Mesothelial cell of epicardium (in vitro differentiated cells): ENCODE results near the gene TCERG1L. TPM values are rescaled to one million over a fixed set of nuclear protein-coding genes. Genes with fewer than 3 reads are reported as not detected.
"Not testable (repeated sequence)": the region's sequence is repeated elsewhere in the genome, so short reads cannot be mapped to it uniquely, and the experiment has no call there.

Source experiments
- DNase-seq, 2 experiments: peaks; one replicate each; pipeline ENCODE4 v3.0.0; 2021; ENCODE audit warnings: low spot score in 2 of 2; ENCODE audit not compliant: unreplicated experiment in 2 of 2
- H3K27ac Mint-ChIP-seq: 2 replicates; pipeline ENCODE4 v1.8.0; 2021; ENCODE audit warnings: mixed read lengths
- H3K27me3 Mint-ChIP-seq: 2 replicates; pipeline ENCODE4 v1.8.0; 2021; ENCODE audit warnings: low read depth, mixed read lengths
- H3K36me3 Mint-ChIP-seq: 2 replicates; pipeline ENCODE4 v1.8.0; 2021; ENCODE audit warnings: mixed read lengths
- H3K4me1 Mint-ChIP-seq: 2 replicates; pipeline ENCODE4 v1.8.0; 2021; ENCODE audit warnings: mixed read lengths
- H3K4me3 Mint-ChIP-seq: 2 replicates; pipeline ENCODE4 v1.8.0; 2021; ENCODE audit warnings: mild to moderate bottlenecking, moderate library complexity, mixed read lengths
- H3K9me3 Mint-ChIP-seq: 2 replicates; pipeline ENCODE4 v1.8.0; 2021; ENCODE audit warnings: mixed read lengths
- CTCF ChIP-seq: fragments of 200-600 bp; sonication (generic); IDR thresholded peaks from one replicate; pipeline ENCODE4 v1.5.0; 2021; ENCODE audit warnings: antibody characterized with exemption; ENCODE audit not compliant: unreplicated experiment
- total RNA-seq: library from RNA; stranded (reverse); gene quantifications from 3 replicates; pipeline ENCODE4 v1.2.1, GENCODE V29; 2021

TCERG1L gene
- total RNA-seq, 1 donor from 2014 or later = 0.63 TPM

DNA sequence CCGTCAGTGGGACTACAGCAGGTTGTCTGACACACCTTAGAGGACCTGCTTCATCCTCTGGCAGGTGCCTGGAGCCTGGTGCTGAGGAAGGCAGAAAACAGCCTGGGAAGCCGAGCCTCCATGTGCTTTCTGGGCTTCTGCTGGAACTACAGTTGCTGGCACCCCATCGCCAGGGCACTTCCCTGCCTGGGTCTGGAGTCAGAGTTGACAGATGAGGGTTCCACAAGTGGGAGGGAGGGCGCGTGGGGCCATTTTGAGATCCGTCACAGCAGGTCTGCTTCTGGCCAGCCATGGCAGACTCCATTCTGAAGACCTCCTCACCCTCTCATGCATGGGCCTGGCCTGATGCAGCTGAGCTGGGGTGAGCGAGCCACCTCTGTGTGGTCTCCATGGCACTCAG is 33.2 kb upstream of the TCERG1L start:
- Mint-ChIP-seq H3K36me3 (no peaks in the 10 kb centered on the region), H3K4me3 (no peak overlapping the region), H3K27me3 (peaks cover 57% of the 10 kb centered on the region), H3K4me1 (no peaks in the 10 kb centered on the region), H3K27ac (no peak overlapping the region), H3K9me3 (no peaks in the 10 kb centered on the region)
- no peak for TF ChIP-seq CTCF
- DNase-seq = no peak

DNA sequence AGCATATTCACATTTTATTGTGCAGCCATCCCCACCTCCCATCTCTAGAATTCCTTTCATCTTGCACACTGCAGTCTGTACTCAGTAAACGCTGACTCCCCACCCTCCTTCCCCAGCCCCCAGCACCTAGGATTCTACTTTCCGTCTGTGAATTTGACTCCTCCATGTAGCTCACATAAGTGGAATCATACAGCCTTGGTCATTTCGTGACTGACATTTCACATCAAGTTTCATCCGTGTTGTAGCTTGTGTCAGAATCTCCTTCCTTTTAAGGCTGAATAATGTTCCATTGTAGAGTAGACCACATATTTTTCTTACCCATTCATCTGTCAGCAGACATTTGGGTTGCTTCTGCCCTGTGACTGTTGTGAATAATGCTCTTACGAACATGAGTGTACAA is 26.2 kb upstream of the TCERG1L start:
- no peak for DNase-seq
- Mint-ChIP-seq H3K4me1 (no peaks in the 10 kb centered on the region), H3K27me3 (peaks cover 32% of the 10 kb centered on the region), H3K36me3 (no peaks in the 10 kb centered on the region), H3K4me3 (no peak overlapping the region), H3K27ac (no peak overlapping the region), H3K9me3 (peaks cover 20% of the 10 kb centered on the region)
- no peak for TF ChIP-seq CTCF

DNA sequence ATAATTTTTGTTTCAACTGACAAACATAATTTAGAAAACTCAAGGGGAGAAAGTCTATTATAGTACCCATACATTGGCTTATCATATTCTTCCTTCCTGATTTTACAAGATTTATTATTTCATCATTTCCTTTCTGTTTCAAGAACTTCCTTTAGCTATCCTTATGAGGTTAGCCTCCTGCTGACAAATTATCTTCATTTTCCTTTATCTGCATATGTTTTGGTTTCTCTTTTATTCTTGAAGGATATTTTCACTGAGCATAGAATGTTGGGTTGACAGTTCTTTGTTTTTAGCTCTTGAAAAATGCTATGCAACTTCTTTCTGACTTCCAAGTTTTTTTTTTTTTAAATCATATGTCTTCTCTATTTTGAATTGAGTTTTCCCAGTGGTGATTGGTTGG is 21.3 kb upstream of the TCERG1L start:
- H3K27ac Mint-ChIP-seq = no peak overlapping the region
- DNase-seq = no peak
- TF ChIP-seq CTCF = no peak
- H3K9me3 Mint-ChIP-seq = peaks cover 12% of the 10 kb centered on the region
- no peak overlapping the region for H3K4me3 Mint-ChIP-seq
- H3K4me1 Mint-ChIP-seq = no peaks in the 10 kb centered on the region
- no peaks in the 10 kb centered on the region for H3K36me3 Mint-ChIP-seq
- H3K27me3 Mint-ChIP-seq = peaks cover 51% of the 10 kb centered on the region

DNA sequence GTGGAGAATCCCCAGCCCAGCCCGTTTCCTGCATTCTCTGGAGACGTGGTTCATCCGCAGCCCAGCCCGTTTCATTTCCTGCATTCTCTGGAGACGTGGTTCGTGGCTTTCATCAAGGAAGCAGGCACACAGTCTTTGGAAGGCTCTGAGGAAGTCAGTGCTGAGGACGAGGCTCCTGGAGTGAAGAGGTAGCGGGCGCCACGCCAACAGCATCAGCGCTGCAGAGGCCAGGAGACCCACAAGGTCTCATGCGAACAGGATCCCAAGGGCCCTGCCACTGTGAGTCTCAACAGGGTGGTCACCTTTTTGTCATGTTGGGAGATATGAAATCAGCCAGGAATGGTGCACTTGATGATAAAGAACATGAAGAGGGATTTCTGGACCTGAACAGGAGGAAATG is 12.4 kb upstream of the TCERG1L start:
- Mint-ChIP-seq H3K4me1 (peaks cover 6% of the 10 kb centered on the region), H3K4me3 (no peak overlapping the region), H3K27me3 (peaks cover 67% of the 10 kb centered on the region), H3K27ac (no peak overlapping the region), H3K9me3 (no peaks in the 10 kb centered on the region), H3K36me3 (no peaks in the 10 kb centered on the region)
- TF ChIP-seq CTCF = no peak
- no peak for DNase-seq

GRCh38 chr10:131323025-131323424 is 11.5 kb upstream of the TCERG1L start:
- no peak for TF ChIP-seq CTCF
- Mint-ChIP-seq H3K4me1 (peaks cover 6% of the 10 kb centered on the region), H3K27ac (no peak overlapping the region), H3K36me3 (no peaks in the 10 kb centered on the region), H3K9me3 (no peaks in the 10 kb centered on the region), H3K4me3 (no peak overlapping the region), H3K27me3 (peaks cover 63% of the 10 kb centered on the region)
- no peak for DNase-seq

DNA sequence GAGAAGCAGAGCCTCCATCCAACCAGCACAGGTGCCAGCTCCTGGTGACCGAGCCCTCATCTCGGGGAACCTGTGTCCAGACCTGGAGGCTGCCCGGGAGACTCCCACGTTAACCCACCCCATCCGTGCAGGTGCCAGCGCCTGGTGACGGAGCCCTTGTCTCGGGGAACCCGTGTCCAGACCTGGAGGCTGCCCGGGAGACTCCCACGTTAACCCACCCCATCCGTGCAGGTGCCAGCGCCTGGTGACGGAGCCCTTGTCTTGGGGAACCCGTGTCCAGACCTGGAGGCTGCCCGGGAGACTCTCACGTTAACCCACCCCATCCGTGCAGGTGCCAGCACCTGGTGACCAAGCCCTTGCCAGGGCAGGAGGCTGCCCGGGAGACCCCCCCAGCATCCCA is 11.1 kb upstream of the TCERG1L start:
- not testable (repeated sequence) for H3K4me3 Mint-ChIP-seq, H3K4me1 Mint-ChIP-seq, H3K36me3 Mint-ChIP-seq, H3K27ac Mint-ChIP-seq, DNase-seq, H3K9me3 Mint-ChIP-seq
- H3K27me3 Mint-ChIP-seq = peaks cover 60% of the 10 kb centered on the region
